ENCODE results near the gene KCTD16.

DNA sequence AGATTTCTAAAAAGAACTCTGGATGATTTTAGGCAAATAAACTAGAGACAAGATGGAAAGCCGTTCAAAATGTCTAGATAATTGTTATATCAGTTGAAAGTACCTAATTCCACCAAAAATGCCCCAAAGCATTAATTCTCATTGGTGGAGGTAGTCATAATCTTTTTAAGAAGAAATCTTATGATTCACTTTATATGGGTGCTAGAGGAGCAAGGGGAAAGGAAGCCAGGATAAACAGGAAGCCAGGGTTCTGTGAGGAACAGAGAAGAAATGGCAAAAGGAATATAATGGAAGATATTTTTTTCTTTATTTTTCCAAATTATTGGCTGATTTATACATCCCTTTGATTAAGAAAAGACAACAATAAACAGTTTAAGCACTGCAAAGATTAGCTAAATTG lies 8.0 kb upstream of the KCTD16 start:
- no peak for TF ChIP-seq FOSL1 (IDR thresholded peaks at IDR 0.05; ENCODE audit: low read depth)
- TF ChIP-seq RAD21 (IDR thresholded peaks at IDR 0.05; ENCODE audit: low read depth), result no peak
- TF ChIP-seq, protein P1, sequence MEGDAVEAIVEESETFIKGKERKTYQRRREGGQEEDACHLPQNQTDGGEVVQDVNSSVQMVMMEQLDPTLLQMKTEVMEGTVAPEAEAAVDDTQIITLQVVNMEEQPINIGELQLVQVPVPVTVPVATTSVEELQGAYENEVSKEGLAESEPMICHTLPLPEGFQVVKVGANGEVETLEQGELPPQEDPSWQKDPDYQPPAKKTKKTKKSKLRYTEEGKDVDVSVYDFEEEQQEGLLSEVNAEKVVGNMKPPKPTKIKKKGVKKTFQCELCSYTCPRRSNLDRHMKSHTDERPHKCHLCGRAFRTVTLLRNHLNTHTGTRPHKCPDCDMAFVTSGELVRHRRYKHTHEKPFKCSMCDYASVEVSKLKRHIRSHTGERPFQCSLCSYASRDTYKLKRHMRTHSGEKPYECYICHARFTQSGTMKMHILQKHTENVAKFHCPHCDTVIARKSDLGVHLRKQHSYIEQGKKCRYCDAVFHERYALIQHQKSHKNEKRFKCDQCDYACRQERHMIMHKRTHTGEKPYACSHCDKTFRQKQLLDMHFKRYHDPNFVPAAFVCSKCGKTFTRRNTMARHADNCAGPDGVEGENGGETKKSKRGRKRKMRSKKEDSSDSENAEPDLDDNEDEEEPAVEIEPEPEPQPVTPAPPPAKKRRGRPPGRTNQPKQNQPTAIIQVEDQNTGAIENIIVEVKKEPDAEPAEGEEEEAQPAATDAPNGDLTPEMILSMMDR (IDR thresholded peaks at IDR 0.05 in 2 of 3, conservative IDR thresholded peaks at IDR 0.05 in 1 of 3; ENCODE audit: borderline replicate concordance in 1 of 3, insufficient read depth in 1 of 3, low read depth in 2 of 3, low read length in 2 of 3), result no peak
- no peak for TF ChIP-seq POLR2AphosphoS5 (IDR thresholded peaks at IDR 0.05; ENCODE audit: low read depth, low read length)
- no peak for TF ChIP-seq SP1 (IDR thresholded peaks at IDR 0.05; ENCODE audit: low read depth)
- no peak for TF ChIP-seq POLR2A (IDR thresholded peaks at IDR 0.05; ENCODE audit: borderline replicate concordance, extremely low read depth, insufficient read depth, insufficient read length)
- TF ChIP-seq CEBPB (IDR thresholded peaks at IDR 0.05; ENCODE audit: low read depth), result no peak
- TF ChIP-seq MAX (IDR thresholded peaks at IDR 0.05), result no peak
- TF ChIP-seq EZH2phosphoT487 (IDR thresholded peaks at IDR 0.05; ENCODE audit: borderline replicate concordance), result no peak
- no peak for TF ChIP-seq REST (IDR thresholded peaks at IDR 0.05; ENCODE audit: low read depth)
- no peak for TF ChIP-seq YY1 (IDR thresholded peaks at IDR 0.05; ENCODE audit: extremely low read depth, insufficient replicate concordance, low read depth, low read length)

Data from HCT116 (cell line).